IMR-90 (cell line): ENCODE data around the gene HEY2. TPM values are rescaled to one million over a fixed set of nuclear protein-coding genes. Genes with fewer than 3 reads are reported as not detected.

ENCODE experiments used
- ATAC-seq: fragments of 200-7000 bp; cut with Tn5 transposase; 2 replicates; pipeline ENCODE4 v1.9.1; 2020; ENCODE audit warnings: low read depth, mild to moderate bottlenecking, moderate library complexity
- BruUV-seq: library from RNA; stranded (reverse); fragments of 400-500 nt; replicated peaks from 2 replicates; lab custom pipeline; 2021; lab: Mats Ljungman, UMichigan
- CTCF ChIA-PET: fragments of 300-600 bp; formaldehyde crosslinking; extraction: SDS; loops from one replicate; lab custom pipeline; 2021; ENCODE audit warnings: antibody characterized with exemption; lab: Yijun Ruan, JAX
- POLR2A ChIA-PET: fragments of 300-600 bp; sonication (Branson Sonifier 250); formaldehyde crosslinking; loops from one replicate; lab custom pipeline; 2022; ENCODE audit warnings: antibody characterized with exemption; ENCODE audit not compliant: unreplicated experiment; lab: Charles Lee
- DNase-seq: peaks from one replicate; pipeline ENCODE4 v3.0.0; 2013
- H2AFZ ChIP-seq: replicated peaks from 2 replicates; pipeline ENCODE3; 2013; ENCODE audit warnings: low read length, mild to moderate bottlenecking; ENCODE audit not compliant: poor library complexity
- H2AK5ac ChIP-seq: 2 replicates; pipeline ENCODE4 v1.6.1; 2013; ENCODE audit warnings: low read depth, low read length, inconsistent platforms
- H2AK9ac ChIP-seq: replicated peaks from 2 replicates; pipeline ENCODE3; 2013; ENCODE audit warnings: mild to moderate bottlenecking, low read depth, low read length, moderate library complexity; ENCODE audit not compliant: poor library complexity
- H2BK120ac ChIP-seq: 2 replicates; pipeline ENCODE4 v1.6.1; 2013; ENCODE audit warnings: low read depth, low read length, inconsistent platforms
- H2BK15ac ChIP-seq: 3 replicates; pipeline ENCODE4 v1.6.1; 2013; ENCODE audit warnings: low read depth, low read length, inconsistent platforms
- H2BK20ac ChIP-seq: 2 replicates; pipeline ENCODE4 v1.6.1; 2013; ENCODE audit warnings: low read depth, mild to moderate bottlenecking, inconsistent platforms, low read length, moderate library complexity
- H2BK5ac ChIP-seq: 2 replicates; pipeline ENCODE4 v1.6.1; 2013; ENCODE audit warnings: mild to moderate bottlenecking, low read depth, low read length, inconsistent platforms; ENCODE audit not compliant: poor library complexity, severe bottlenecking
- H3K14ac ChIP-seq: replicated peaks from 2 replicates; pipeline ENCODE4 v1.6.1; 2013; ENCODE audit warnings: low read depth, low read length, inconsistent platforms
- H3K18ac ChIP-seq: 2 replicates; pipeline ENCODE4 v1.6.1; 2013; ENCODE audit warnings: low read depth, low read length, control low read depth
- H3K23ac ChIP-seq: 2 replicates; pipeline ENCODE4 v1.6.1; 2013; ENCODE audit warnings: low read depth, low read length, inconsistent platforms
- H3K27ac ChIP-seq: 2 replicates; pipeline ENCODE4 v1.5.1; 2013; ENCODE audit warnings: mild to moderate bottlenecking, control low read depth, low read length; ENCODE audit not compliant: insufficient read depth
- H3K27me3 ChIP-seq: 2 replicates; pipeline ENCODE4 v1.6.1; 2013; ENCODE audit warnings: low read length; ENCODE audit not compliant: control insufficient read depth, insufficient read depth
- H3K36me3 ChIP-seq: 2 replicates; pipeline ENCODE4 v1.6.1; 2013; ENCODE audit warnings: low read length, mixed read lengths; ENCODE audit not compliant: control insufficient read depth, insufficient read depth
- H3K4ac ChIP-seq: 2 replicates; pipeline ENCODE4 v1.6.1; 2013; ENCODE audit warnings: low read depth, low read length, inconsistent platforms
- H3K4me1 ChIP-seq: 2 replicates; pipeline ENCODE4 v1.6.1; 2013; ENCODE audit warnings: low read length, mixed read lengths; ENCODE audit not compliant: control insufficient read depth, insufficient read depth
- H3K4me2 ChIP-seq: 2 replicates; pipeline ENCODE4 v1.6.1; 2013; ENCODE audit warnings: low read depth, mild to moderate bottlenecking, control low read depth, low read length, moderate library complexity
- H3K4me3 ChIP-seq: 2 replicates; pipeline ENCODE4 v1.5.1; 2013; ENCODE audit warnings: low read depth, mild to moderate bottlenecking, control low read depth, low read length, moderate library complexity; ENCODE audit not compliant: insufficient read depth
- H3K56ac ChIP-seq: 2 replicates; pipeline ENCODE4 v1.6.1; 2013; ENCODE audit warnings: low read length, inconsistent platforms; ENCODE audit not compliant: insufficient read depth; ENCODE audit errors: extremely low read depth
- H3K79me1 ChIP-seq, 2 experiments: 2 replicates each; pipeline ENCODE4 v1.6.1; 2013; ENCODE audit warnings: low read length in 2 of 2, inconsistent platforms in 1 of 2, low read depth in 1 of 2
- H3K9ac ChIP-seq: 2 replicates; pipeline ENCODE4 v1.6.1; 2013; ENCODE audit warnings: low read depth, low read length, control low read depth
- H3K9me1 ChIP-seq: 2 replicates; pipeline ENCODE4 v1.6.1; 2013; ENCODE audit warnings: low read length, inconsistent platforms; ENCODE audit not compliant: insufficient read depth
- H3K9me3 ChIP-seq: 2 replicates; pipeline ENCODE4 v1.6.1; 2013; ENCODE audit warnings: low read length; ENCODE audit not compliant: control insufficient read depth, insufficient read depth
- H4K20me1 ChIP-seq: 2 replicates; pipeline ENCODE4 v1.6.1; 2013; ENCODE audit warnings: low read length, inconsistent platforms; ENCODE audit not compliant: insufficient read depth
- H4K5ac ChIP-seq: 2 replicates; pipeline ENCODE4 v1.6.1; 2013; ENCODE audit warnings: mild to moderate bottlenecking, low read depth, low read length, control low read depth
- H4K8ac ChIP-seq, 2 experiments: 2 replicates each; pipeline ENCODE4 v1.6.1; 2013; ENCODE audit warnings: low read depth in 2 of 2, low read length in 2 of 2, control low read depth in 1 of 2, inconsistent platforms in 1 of 2
- H4K91ac ChIP-seq: 2 replicates; pipeline ENCODE4 v1.6.1; 2013; ENCODE audit warnings: low read depth, low read length, inconsistent platforms; ENCODE audit not compliant: insufficient read depth
- NFE2L2 ChIP-seq: fragments of 150-350 bp; IDR thresholded peaks from 2 replicates; pipeline ENCODE4 v1.6.1; 2016; ENCODE audit warnings: low read depth, mild to moderate bottlenecking, low read length
- SMC3 ChIP-seq: fragments of 150-350 bp; IDR thresholded peaks from 2 replicates; pipeline ENCODE4 v1.6.1; 2016; ENCODE audit warnings: low read depth, mild to moderate bottlenecking, antibody characterized with exemption, low read length, moderate library complexity
- WGBS, 2 experiments: methylation state at CpG; one replicate each; pipeline versions ENCODE4 v1.1.5 to v1.1.7; 2013; ENCODE audit warnings: missing lambda C conversion rate in 2 of 2; ENCODE audit not compliant: insufficient read length in 1 of 2; ENCODE audit errors: extremely low coverage in 2 of 2; 5-methylcytosine and 5-hydroxymethylcytosine counted together
- dilution Hi-C: fragments of 300-500 bp; cut with HindIII; formaldehyde crosslinking; loops from one replicate; pipeline ENCODE4 v1.14.3; 2018; ENCODE audit warnings: low sequenced_read_pairs; ENCODE audit not compliant: unreplicated experiment
- in situ Hi-C: fragments of 300-500 bp; cut with MboI; formaldehyde crosslinking; loops from 3 replicates; pipeline ENCODE4 v1.14.3; 2019; ENCODE audit warnings: low sequenced_read_pairs, inconsistent platforms, mixed read lengths
- intact Hi-C: fragments of 100-400 bp; cut with micrococcal nuclease; formaldehyde crosslinking; loops from 2 replicates; pipeline ENCODE4 v1.10.0; 2022
- polyA plus RNA-seq, 3 experiments: library from polyadenylated mRNA; depleted of rRNA; stranded (reverse); fragments of >200 nt; gene quantifications; 2 replicates each; pipeline ENCODE4 v1.2.3, GENCODE V29; 2012; ENCODE audit warnings: low replicate concordance in 1 of 3
- total RNA-seq: library from RNA; depleted of rRNA; stranded (reverse); fragments of >200 nt; gene quantifications from 2 replicates; pipeline ENCODE4 v1.2.3, GENCODE V29; 2012

The HEY2 gene
- total and polyA plus RNA-seq, 2 of the 4 experiments (the other 2 are of a cell fraction) = not detected

DNA sequence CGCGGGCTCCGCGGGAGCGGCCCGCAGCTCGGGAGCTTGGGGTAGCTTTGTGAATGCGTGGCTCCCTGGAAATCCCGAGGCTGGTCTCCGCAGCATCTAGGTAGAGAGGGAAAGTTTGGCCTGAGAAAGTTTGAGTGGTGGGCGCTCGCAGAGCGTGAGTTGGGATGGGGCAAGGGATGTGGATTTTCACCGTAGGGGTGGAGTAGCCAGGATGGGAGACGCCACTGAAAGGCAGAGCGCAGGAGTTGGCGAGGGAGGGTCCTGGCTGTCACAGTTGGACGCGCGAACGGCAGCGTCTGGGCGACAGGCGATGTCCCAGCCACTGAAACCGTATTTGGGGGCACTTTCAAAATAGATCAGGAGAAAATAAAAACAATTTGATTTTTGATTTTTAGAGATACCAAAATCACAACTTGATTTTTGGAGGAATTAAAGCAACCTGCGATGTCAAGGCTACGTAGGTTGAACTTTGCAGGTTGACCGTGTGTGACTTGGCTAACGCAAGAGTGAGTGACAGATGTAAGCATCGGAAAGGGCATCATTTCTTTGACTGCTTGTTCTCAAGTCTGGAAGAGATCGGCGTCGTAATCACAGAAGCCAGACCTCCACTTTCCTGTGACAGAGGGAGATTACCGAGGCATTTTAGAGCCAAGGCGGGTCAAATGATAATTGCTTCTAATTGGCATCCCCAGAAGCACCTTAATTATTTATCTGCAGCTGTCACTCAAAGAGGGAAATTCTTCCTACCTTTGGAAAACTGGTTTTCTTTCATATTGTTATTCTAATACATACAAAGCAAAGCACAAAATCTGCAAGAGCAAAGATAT, 646 bp downstream of the HEY2 start:
- peak overlapping the region; percentile 88 for H2AFZ ChIP-seq
- no peak overlapping the region for H3K14ac ChIP-seq
- intact Hi-C loops = loop anchor here (5.0 kb wide), 1 partner anchor 388 kb away; no protein-coding TSS in a partner anchor
- H3K4ac ChIP-seq = no peak overlapping the region
- no peak overlapping the region for H4K8ac ChIP-seq
- DNase-seq (no peak), ATAC-seq (no peak)
- dilution Hi-C loops = no loop called here
- H3K23ac ChIP-seq = no peak overlapping the region
- H3K36me3 ChIP-seq = no peaks in the 10 kb centered on the region
- no peak overlapping the region for H3K9ac ChIP-seq
- WGBS, 2 experiments = 0% methylated on average over 6 of the region's 35 CpGs; no CpG with 5 or more reads in 1 of the 2 experiments
- H3K4me3 ChIP-seq = peak overlapping the region; percentile 60
- H3K79me1 ChIP-seq = no peaks in the 10 kb centered on the region
- BruUV-seq = no TSS peak
- H3K18ac ChIP-seq = no peak overlapping the region
- H3K27me3 ChIP-seq = peaks cover 66% of the 10 kb centered on the region
- no peak overlapping the region for H2BK120ac ChIP-seq
- no peak overlapping the region for H3K56ac ChIP-seq
- H2AK5ac ChIP-seq = no peak overlapping the region
- ChIA-PET POLR2A (no interaction called here), CTCF (no interaction called here)
- TF ChIP-seq SMC3 (no peak), NFE2L2 (no peak)
- no peak overlapping the region for H4K91ac ChIP-seq
- peaks cover 10% of the 10 kb centered on the region for H3K4me1 ChIP-seq
- H4K5ac ChIP-seq = no peak overlapping the region
- no peak overlapping the region for H3K27ac ChIP-seq
- in situ Hi-C loops = loop anchor here (25.0 kb wide), 1 partner anchor 588 kb away; the partner anchor contains the start of gene TPD52L1
- no peak overlapping the region for H2BK5ac ChIP-seq
- peak overlapping the region; percentile 78 for H3K4me2 ChIP-seq
- no peaks in the 10 kb centered on the region for H3K9me1 ChIP-seq
- no peak overlapping the region for H2BK15ac ChIP-seq
- no peak overlapping the region for H2AK9ac ChIP-seq
- no peak overlapping the region for H2BK20ac ChIP-seq
- no peaks in the 10 kb centered on the region; the same call in 1 of the 2 replicates for H3K9me3 ChIP-seq
- no peaks in the 10 kb centered on the region for H4K20me1 ChIP-seq
